Liver (tissue), 9 donors: Measurements from ENCODE around the gene DCK. TPM values are rescaled to one million over a fixed set of nuclear protein-coding genes. Genes with fewer than 3 reads are reported as not detected.

Source experiments
- DNase-seq: peaks from one replicate; pipeline ENCODE4 v3.0.0-alpha.2; 2017; ENCODE audit warnings: low spot score
- H3K27ac ChIP-seq, 2 donors: one replicate each; pipeline ENCODE4 v1.7.0; 2013; ENCODE audit warnings: inconsistent platforms in 2 of 2, low read length in 2 of 2, control low read depth in 1 of 2, low read depth in 1 of 2, mild to moderate bottlenecking in 1 of 2
- H3K27me3 ChIP-seq, 4 donors: one replicate each; pipeline versions ENCODE4 v1.6.1 to v1.7.0; 2013; ENCODE audit warnings: low read length in 3 of 4, inconsistent platforms in 1 of 4, mild to moderate bottlenecking in 1 of 4, moderate library complexity in 1 of 4; ENCODE audit not compliant: control insufficient read depth in 4 of 4, insufficient read depth in 4 of 4
- H3K36me3 ChIP-seq, 4 donors: one replicate each; pipeline versions ENCODE4 v1.6.1 to v1.7.0; 2013; ENCODE audit warnings: low read length in 3 of 4, mild to moderate bottlenecking in 3 of 4, low read depth in 1 of 4, moderate library complexity in 1 of 4; ENCODE audit not compliant: control insufficient read depth in 4 of 4, insufficient read depth in 3 of 4
- H3K4me1 ChIP-seq, 4 donors: one replicate each; pipeline versions ENCODE4 v1.6.1 to v1.7.0; 2013; ENCODE audit warnings: low read length in 3 of 4, mild to moderate bottlenecking in 3 of 4, moderate library complexity in 1 of 4; ENCODE audit not compliant: control insufficient read depth in 4 of 4, insufficient read depth in 4 of 4
- H3K4me3 ChIP-seq, 3 donors: one replicate each; pipeline versions ENCODE4 v1.6.1 to v1.7.0; 2013; ENCODE audit warnings: low read length in 3 of 3, control low read depth in 1 of 3, low read depth in 1 of 3, mild to moderate bottlenecking in 1 of 3
- H3K9ac ChIP-seq, 2 donors: one replicate each; pipeline ENCODE4 v1.7.0; 2013; ENCODE audit warnings: low read length in 2 of 2, mild to moderate bottlenecking in 2 of 2, moderate library complexity in 2 of 2, control low read depth in 1 of 2, low read depth in 1 of 2
- H3K9me3 ChIP-seq, 4 donors: one replicate each; pipeline versions ENCODE4 v1.6.1 to v1.7.0; 2013; ENCODE audit warnings: low read length in 3 of 4; ENCODE audit not compliant: control insufficient read depth in 4 of 4
- CTCF ChIP-seq: fragments of 150-350 bp; IDR thresholded peaks from 2 replicates; pipeline ENCODE4 v1.5.1; 2017; ENCODE audit warnings: improper control_type of control experiment, low read depth, low read length; ENCODE audit not compliant: missing input control
- EGR1 ChIP-seq, 2 donors: IDR thresholded peaks; 2 replicates each; pipeline ENCODE4 v1.6.1; 2016 to 2018; ENCODE audit warnings: antibody characterized with exemption in 2 of 2, low read depth in 2 of 2
- FOXA1 ChIP-seq: IDR thresholded peaks from 2 replicates; pipeline ENCODE4 v1.6.1; 2016; ENCODE audit warnings: antibody characterized with exemption
- FOXA2 ChIP-seq: IDR thresholded peaks from 2 replicates; pipeline ENCODE4 v1.6.1; 2016; ENCODE audit warnings: antibody characterized with exemption
- GABPA ChIP-seq, 2 donors: IDR thresholded peaks in 1 of 2; conservative IDR thresholded peaks in 1 of 2; 2 replicates each; pipeline ENCODE4 v1.6.1; 2016; ENCODE audit warnings: antibody characterized with exemption in 2 of 2, mild to moderate bottlenecking in 1 of 2, moderate library complexity in 1 of 2
- HNF4A ChIP-seq, 2 donors: conservative IDR thresholded peaks; 2 replicates each; pipeline ENCODE4 v1.6.1; 2016; ENCODE audit warnings: antibody characterized with exemption in 2 of 2, mild to moderate bottlenecking in 2 of 2
- HNF4G ChIP-seq: IDR thresholded peaks from 2 replicates; pipeline ENCODE4 v1.6.1; 2016; ENCODE audit warnings: antibody characterized with exemption
- JUND ChIP-seq, 2 donors: IDR thresholded peaks; 2 replicates each; pipeline ENCODE4 v1.6.1; 2016; ENCODE audit warnings: antibody characterized with exemption in 2 of 2
- MAX ChIP-seq: IDR thresholded peaks from 2 replicates; pipeline ENCODE4 v1.6.1; 2016; ENCODE audit warnings: antibody characterized with exemption
- NR2F2 ChIP-seq: IDR thresholded peaks from 2 replicates; pipeline ENCODE4 v1.6.1; 2016; ENCODE audit warnings: antibody characterized with exemption
- RAD21 ChIP-seq, 2 donors: IDR thresholded peaks; 2 replicates each; pipeline ENCODE4 v1.6.1; 2016; ENCODE audit warnings: antibody characterized with exemption in 2 of 2, mild to moderate bottlenecking in 2 of 2
- TAF1 ChIP-seq: conservative IDR thresholded peaks from 2 replicates; pipeline ENCODE4 v1.6.1; 2016; ENCODE audit warnings: antibody characterized with exemption, mild to moderate bottlenecking
- YY1 ChIP-seq: IDR thresholded peaks from 2 replicates; pipeline ENCODE4 v1.6.1; 2016; ENCODE audit warnings: antibody characterized with exemption, mild to moderate bottlenecking
- whole genome bisulfite sequencing: extraction: QIAGEN DNeasy Blood & Tissue Kit; methylation state at CpG from one replicate; pipeline ENCODE4 v1.1.7; 2013; 5-methylcytosine and 5-hydroxymethylcytosine counted together
- polyA plus RNA-seq, 2 donors: library from polyadenylated mRNA; stranded (reverse) in 1 of 2; unstranded in 1 of 2; fragments of 200-250 nt in 1 of 2; fragments of >200 nt in 1 of 2; fragmentation: Nextera tagmentation in 1 of 2; extraction: Ambion mirVana in 1 of 2; gene quantifications; one replicate each; pipeline versions ENCODE4 v1.2.1 to v1.2.3, GENCODE V29; 2013 to 2015
- total RNA-seq, 2 donors: library from RNA; depleted of rRNA; stranded (reverse); fragments of >200 nt; gene quantifications; one replicate each; pipeline ENCODE4 v1.2.3, GENCODE V29; 2014
- TF ChIP-seq, protein P1 (sequence below): IDR thresholded peaks from 2 replicates; pipeline ENCODE4 v1.6.1; 2016; ENCODE audit warnings: antibody characterized with exemption
- TF ChIP-seq, protein P2 (sequence below): IDR thresholded peaks from 2 replicates; pipeline ENCODE4 v1.6.1; 2016; ENCODE audit warnings: antibody characterized with exemption, mild to moderate bottlenecking
- donor health status: healthy.
- donor health status: healthy.
- donor health status: healthy.
- donor health status: healthy.
- donor health status: healthy.

The DCK gene
- total and polyA plus RNA-seq, 4 donors, result 2.8 to 55.9 (median 3.7) TPM

GRCh38 chr4:71062436-71062835, 69.0 kb downstream of the DCK start:
- TF ChIP-seq, protein P1, sequence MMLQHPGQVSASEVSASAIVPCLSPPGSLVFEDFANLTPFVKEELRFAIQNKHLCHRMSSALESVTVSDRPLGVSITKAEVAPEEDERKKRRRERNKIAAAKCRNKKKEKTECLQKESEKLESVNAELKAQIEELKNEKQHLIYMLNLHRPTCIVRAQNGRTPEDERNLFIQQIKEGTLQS, result no peak
- no peak for TF ChIP-seq EGR1 (IDR thresholded peaks at IDR 0.05; ENCODE audit: low read depth in 2 of 2)
- TF ChIP-seq FOXA1, result no peak
- no peak for TF ChIP-seq RAD21 (IDR thresholded peaks at IDR 0.05)
- TF ChIP-seq, protein P2, sequence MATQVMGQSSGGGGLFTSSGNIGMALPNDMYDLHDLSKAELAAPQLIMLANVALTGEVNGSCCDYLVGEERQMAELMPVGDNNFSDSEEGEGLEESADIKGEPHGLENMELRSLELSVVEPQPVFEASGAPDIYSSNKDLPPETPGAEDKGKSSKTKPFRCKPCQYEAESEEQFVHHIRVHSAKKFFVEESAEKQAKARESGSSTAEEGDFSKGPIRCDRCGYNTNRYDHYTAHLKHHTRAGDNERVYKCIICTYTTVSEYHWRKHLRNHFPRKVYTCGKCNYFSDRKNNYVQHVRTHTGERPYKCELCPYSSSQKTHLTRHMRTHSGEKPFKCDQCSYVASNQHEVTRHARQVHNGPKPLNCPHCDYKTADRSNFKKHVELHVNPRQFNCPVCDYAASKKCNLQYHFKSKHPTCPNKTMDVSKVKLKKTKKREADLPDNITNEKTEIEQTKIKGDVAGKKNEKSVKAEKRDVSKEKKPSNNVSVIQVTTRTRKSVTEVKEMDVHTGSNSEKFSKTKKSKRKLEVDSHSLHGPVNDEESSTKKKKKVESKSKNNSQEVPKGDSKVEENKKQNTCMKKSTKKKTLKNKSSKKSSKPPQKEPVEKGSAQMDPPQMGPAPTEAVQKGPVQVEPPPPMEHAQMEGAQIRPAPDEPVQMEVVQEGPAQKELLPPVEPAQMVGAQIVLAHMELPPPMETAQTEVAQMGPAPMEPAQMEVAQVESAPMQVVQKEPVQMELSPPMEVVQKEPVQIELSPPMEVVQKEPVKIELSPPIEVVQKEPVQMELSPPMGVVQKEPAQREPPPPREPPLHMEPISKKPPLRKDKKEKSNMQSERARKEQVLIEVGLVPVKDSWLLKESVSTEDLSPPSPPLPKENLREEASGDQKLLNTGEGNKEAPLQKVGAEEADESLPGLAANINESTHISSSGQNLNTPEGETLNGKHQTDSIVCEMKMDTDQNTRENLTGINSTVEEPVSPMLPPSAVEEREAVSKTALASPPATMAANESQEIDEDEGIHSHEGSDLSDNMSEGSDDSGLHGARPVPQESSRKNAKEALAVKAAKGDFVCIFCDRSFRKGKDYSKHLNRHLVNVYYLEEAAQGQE, result no peak
- TF ChIP-seq CTCF, result no peak
- no peak for TF ChIP-seq GABPA (IDR thresholded peaks at IDR 0.05 in 1 of 2, conservative IDR thresholded peaks at IDR 0.05 in 1 of 2)
- TF ChIP-seq YY1, result no peak
- Histone ChIP-seq H3K9me3 (no peaks in the 10 kb centered on the region), H3K4me3 (no peak overlapping the region), H3K27ac (no peak overlapping the region), H3K27me3 (no peaks in the 10 kb centered on the region), H3K4me1 (peaks cover 4 to 15% (median 12%) of the 10 kb centered on the region in 4 donors), H3K36me3 (no peaks in the 10 kb centered on the region), H3K9ac (no peak overlapping the region)
- WGBS, result 84% methylated on average over 2 of the region's 2 CpGs
- no peak for DNase-seq

GRCh38 chr4:71063711-71064110, 70.3 kb downstream of the DCK start:
- Histone ChIP-seq H3K27me3 (no peaks in the 10 kb centered on the region), H3K4me3 (no peak overlapping the region), H3K9ac (no peak overlapping the region), H3K9me3 (no peaks in the 10 kb centered on the region), H3K4me1 (peaks cover 6 to 16% (median 12%) of the 10 kb centered on the region in 4 donors), H3K27ac (no peak overlapping the region), H3K36me3 (no peaks in the 10 kb centered on the region)
- 92% methylated on average over 1 of the region's 1 CpG for WGBS
- no peak for DNase-seq
- TF ChIP-seq JUND (IDR thresholded peaks at IDR 0.05), result no peak

DNA sequence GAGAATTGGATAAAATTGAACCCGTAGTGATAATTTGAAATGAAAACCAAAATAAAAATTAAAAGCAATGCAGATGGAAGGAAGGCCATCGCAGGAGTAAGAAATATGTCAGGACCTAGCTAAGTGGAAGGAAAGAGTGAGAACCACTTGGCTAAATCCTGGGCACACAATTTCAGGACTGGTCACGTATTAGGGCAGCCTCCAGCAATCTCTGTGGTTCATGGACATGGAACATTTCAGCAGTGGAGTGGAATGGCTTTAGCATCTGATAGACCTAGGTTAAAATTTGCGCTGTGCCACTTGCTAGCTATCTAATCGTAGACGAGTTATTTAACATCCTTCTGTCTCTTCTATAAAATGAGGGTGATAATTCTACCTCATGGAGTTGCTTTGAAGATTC, 71.1 kb downstream of the DCK start:
- peaks cover 6 to 16% (median 12%) of the 10 kb centered on the region in 4 donors for H3K4me1 ChIP-seq
- H3K27me3 ChIP-seq, result no peaks in the 10 kb centered on the region
- H3K27ac ChIP-seq, result no peak overlapping the region
- DNase-seq, result no peak
- whole genome bisulfite sequencing, result 98% methylated on average over 6 of the region's 6 CpGs
- H3K36me3 ChIP-seq, result no peaks in the 10 kb centered on the region
- no peaks in the 10 kb centered on the region for H3K9me3 ChIP-seq
- H3K4me3 ChIP-seq, result no peak overlapping the region
- H3K9ac ChIP-seq, result no peak overlapping the region
- no peak for TF ChIP-seq HNF4A (conservative IDR thresholded peaks at IDR 0.05)
- no peak for TF ChIP-seq FOXA2
- no peak for TF ChIP-seq TAF1
- TF ChIP-seq, protein P2, result no peak
- TF ChIP-seq HNF4G, result no peak
- TF ChIP-seq YY1, result no peak
- no peak for TF ChIP-seq FOXA1
- no peak for TF ChIP-seq RAD21 (IDR thresholded peaks at IDR 0.05)
- no peak for TF ChIP-seq JUND (IDR thresholded peaks at IDR 0.05)
- TF ChIP-seq, protein P1, result no peak
- TF ChIP-seq MAX, result no peak
- TF ChIP-seq NR2F2, result no peak
- TF ChIP-seq GABPA (IDR thresholded peaks at IDR 0.05 in 1 of 2, conservative IDR thresholded peaks at IDR 0.05 in 1 of 2), result no peak
- TF ChIP-seq EGR1 (IDR thresholded peaks at IDR 0.05; ENCODE audit: low read depth in 2 of 2), result no peak
